Activated T-cell treated with anti-CD3 and anti-CD28 coated beads, Interleukin-2, amount 50 U/mL, for 24 hours (primary cell): Measurements from ENCODE around the gene CAPRIN1.
A peak's percentile ranks its signal among the peaks of the same experiment; 100 is the strongest.

Experiments
- DNase-seq: peaks from one replicate; pipeline ENCODE4 v3.0.0-alpha.2; 2020
- H3K27ac Mint-ChIP-seq: 2 replicates; pipeline ENCODE4 v1.8.0; 2020; ENCODE audit warnings: mild to moderate bottlenecking, mixed read lengths
- H3K27me3 Mint-ChIP-seq: 2 replicates; pipeline ENCODE4 v1.8.0; 2020; ENCODE audit warnings: mixed read lengths
- H3K36me3 Mint-ChIP-seq: 2 replicates; pipeline ENCODE4 v1.8.0; 2020; ENCODE audit warnings: low read depth, mixed read lengths
- H3K4me1 Mint-ChIP-seq: 2 replicates; pipeline ENCODE4 v1.8.0; 2020; ENCODE audit warnings: low read depth, mixed read lengths
- H3K4me3 Mint-ChIP-seq: 2 replicates; pipeline ENCODE4 v1.8.0; 2020; ENCODE audit warnings: mild to moderate bottlenecking, moderate library complexity, mixed read lengths
- H3K9me3 Mint-ChIP-seq: 2 replicates; pipeline ENCODE4 v1.8.0; 2020; ENCODE audit warnings: mixed read lengths

CAPRIN1 gene

DNA sequence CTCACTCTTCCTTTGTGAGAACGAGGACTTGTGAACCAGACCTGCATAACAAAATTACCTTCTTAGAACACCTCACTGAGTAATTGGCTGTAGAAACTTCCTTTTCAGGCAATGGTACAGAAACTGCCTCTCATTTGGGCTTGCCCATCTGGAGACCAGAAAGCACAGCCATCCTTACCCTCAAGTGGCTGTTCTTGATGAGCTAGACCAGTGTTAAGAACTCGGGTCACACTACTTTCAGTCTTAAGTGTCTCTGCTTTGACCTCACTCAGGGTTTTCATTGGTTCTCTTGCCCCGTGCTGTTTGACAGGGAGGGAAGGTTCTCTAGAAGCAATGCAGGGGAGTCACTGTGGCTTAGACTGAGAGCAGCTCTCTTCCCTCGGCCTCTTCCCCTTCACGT is 83.2 kb downstream of the CAPRIN1 start:
- DNase-seq, result no peak
- no peaks in the 10 kb centered on the region for H3K9me3 Mint-ChIP-seq
- peaks cover 14% of the 10 kb centered on the region for H3K4me1 Mint-ChIP-seq
- H3K4me3 Mint-ChIP-seq, result no peak overlapping the region
- H3K27me3 Mint-ChIP-seq, result no peaks in the 10 kb centered on the region
- peak overlapping the region; percentile 81 for H3K27ac Mint-ChIP-seq
- H3K36me3 Mint-ChIP-seq, result peaks cover 99% of the 10 kb centered on the region

DNA sequence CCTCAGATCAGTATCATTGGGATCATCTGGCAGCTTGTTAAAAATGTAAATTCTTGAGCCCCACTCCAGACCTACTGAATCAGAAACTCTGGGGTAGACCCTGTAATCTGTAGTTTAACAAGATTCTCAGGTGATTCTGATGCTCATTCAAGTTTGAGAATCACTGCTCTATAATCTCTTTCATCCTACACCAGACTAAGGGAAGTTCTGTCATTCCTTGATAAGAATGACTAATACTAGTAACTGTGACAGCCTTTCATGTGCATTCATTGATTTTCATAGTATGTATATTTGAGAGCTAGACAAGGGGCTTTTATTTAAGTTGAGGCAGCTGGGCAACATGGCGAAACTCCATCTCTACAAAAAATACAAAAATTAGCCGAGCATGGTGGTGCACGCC is 83.9 kb downstream of the CAPRIN1 start:
- no peak overlapping the region for H3K4me3 Mint-ChIP-seq
- peaks cover 99% of the 10 kb centered on the region for H3K36me3 Mint-ChIP-seq
- H3K4me1 Mint-ChIP-seq, result peaks cover 14% of the 10 kb centered on the region
- no peak for DNase-seq
- no peaks in the 10 kb centered on the region for H3K27me3 Mint-ChIP-seq
- peak overlapping the region; percentile 81 for H3K27ac Mint-ChIP-seq
- no peaks in the 10 kb centered on the region for H3K9me3 Mint-ChIP-seq

DNA sequence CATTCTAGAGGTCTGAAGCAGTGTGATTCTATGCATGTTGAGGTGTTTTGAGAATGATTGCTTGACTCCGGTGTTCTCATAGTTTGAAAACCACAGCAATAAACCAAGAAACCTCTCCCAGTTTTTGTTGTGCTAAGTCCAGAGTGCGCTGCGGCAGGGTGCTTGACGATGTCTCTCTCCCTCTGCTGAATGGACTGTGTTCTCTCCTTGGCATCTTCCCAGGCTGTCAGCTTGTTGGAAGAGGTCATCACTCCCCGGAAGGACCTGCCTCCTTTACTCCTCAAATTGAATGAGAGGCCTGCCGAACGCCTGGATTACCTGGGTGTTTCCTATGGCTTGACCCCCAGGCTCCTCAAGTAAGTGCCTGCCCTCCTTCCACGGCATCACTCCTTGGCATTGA is 84.9 kb downstream of the CAPRIN1 start:
- H3K9me3 Mint-ChIP-seq, result no peaks in the 10 kb centered on the region
- H3K4me1 Mint-ChIP-seq, result peaks cover 14% of the 10 kb centered on the region
- H3K36me3 Mint-ChIP-seq, result peaks cover 99% of the 10 kb centered on the region
- H3K27me3 Mint-ChIP-seq, result no peaks in the 10 kb centered on the region
- H3K4me3 Mint-ChIP-seq, result no peak overlapping the region
- peak overlapping the region; percentile 15 for H3K27ac Mint-ChIP-seq
- no peak for DNase-seq

DNA sequence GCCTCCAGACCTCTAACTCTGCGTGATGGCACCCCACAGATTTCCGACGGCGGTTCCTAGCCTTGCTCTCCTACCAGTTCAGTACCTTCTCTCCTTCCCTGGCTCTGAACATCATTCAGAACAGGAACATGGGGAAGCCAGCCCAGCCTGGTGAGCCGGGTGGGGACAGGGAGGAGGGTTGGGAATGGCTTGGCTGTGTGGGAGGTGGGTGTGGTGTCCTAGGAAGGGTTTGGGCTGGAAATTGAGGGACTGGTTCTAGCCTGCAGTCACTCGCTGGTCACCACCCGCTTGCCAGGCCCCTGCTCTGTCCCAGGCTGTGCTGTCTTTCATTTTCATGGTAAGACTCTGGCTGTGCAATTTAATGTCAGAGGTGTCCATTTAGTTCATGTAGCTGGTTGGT is 87.8 kb downstream of the CAPRIN1 start:
- Mint-ChIP-seq H3K4me3 (no peak overlapping the region), H3K27me3 (no peaks in the 10 kb centered on the region), H3K36me3 (peaks cover 99% of the 10 kb centered on the region), H3K9me3 (no peaks in the 10 kb centered on the region), H3K27ac (no peak overlapping the region), H3K4me1 (peaks cover 12% of the 10 kb centered on the region)
- no peak for DNase-seq

DNA sequence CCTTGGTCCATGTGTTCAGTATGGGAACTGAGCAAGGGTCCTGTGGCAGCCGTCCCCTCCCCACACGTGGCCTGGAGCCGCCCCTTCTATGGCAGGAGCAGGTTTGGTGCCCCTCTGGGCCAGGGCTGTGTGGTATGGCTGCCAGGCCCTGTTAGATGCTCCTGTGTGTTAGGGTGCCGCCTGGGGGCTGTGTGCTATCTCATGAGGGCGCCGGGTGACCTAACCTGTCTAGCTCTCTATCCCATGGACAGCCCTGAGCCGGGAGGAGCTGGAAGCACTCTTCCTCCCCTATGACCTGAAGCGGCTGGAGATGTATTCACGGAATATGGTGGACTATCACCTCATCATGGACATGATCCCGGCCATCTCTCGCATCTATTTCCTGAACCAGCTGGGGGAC is 88.6 kb downstream of the CAPRIN1 start:
- no peak overlapping the region for H3K4me3 Mint-ChIP-seq
- H3K27ac Mint-ChIP-seq, result no peak overlapping the region
- peaks cover 99% of the 10 kb centered on the region for H3K36me3 Mint-ChIP-seq

DNA sequence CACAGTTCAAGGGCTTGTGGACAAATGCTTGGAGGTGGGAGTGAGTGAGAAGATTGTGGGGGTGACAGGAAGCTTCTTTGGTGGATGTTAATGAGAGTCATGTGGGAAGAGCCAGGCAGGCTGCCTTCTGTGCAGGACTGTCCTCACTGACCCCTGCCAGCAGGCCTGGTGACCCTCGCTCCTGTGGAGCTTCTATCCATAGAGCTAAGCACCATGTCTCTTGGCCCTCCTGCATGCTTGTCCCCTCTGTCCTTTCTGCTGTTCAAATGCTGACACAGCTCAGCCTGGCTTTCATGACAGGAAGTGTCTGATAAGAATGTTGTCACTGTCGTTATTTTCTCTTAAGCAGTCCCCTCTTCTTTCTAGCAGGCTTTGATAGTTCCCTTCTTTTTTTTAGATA is 91.5 kb downstream of the CAPRIN1 start:
- Mint-ChIP-seq H3K27me3 (no peaks in the 10 kb centered on the region), H3K36me3 (peaks cover 99% of the 10 kb centered on the region), H3K4me3 (no peak overlapping the region), H3K4me1 (no peaks in the 10 kb centered on the region), H3K9me3 (no peaks in the 10 kb centered on the region), H3K27ac (peak overlapping the region; percentile 50)
- DNase-seq, result no peak

More for the DNA sequence above, 88.6 kb downstream of the CAPRIN1 start:
- Mint-ChIP-seq H3K9me3 (no peaks in the 10 kb centered on the region), H3K4me1 (peaks cover 5% of the 10 kb centered on the region), H3K27me3 (no peaks in the 10 kb centered on the region)
- DNase-seq, result no peak

DNA sequence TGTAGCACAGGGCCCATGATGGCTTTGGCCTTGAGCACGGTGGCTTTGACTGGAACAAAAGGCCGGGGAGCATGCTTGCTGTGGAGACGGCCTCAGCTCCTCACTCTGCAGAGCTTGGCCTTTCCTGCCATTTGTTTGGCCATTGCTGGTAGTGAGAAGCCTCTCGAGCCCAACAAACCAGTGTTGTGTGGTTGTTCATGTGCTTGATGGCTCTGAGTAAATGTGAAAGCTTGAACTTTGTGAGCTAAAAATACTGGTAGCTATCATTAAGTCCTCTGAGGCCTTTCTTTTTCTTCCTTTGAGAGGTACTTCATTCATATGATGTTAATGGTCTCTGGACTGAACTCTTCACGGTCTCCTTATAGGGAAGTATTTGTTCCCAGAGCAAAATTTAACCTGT is 93.5 kb downstream of the CAPRIN1 start:
- Mint-ChIP-seq H3K9me3 (no peaks in the 10 kb centered on the region), H3K4me1 (no peaks in the 10 kb centered on the region), H3K27me3 (no peaks in the 10 kb centered on the region), H3K27ac (peak overlapping the region; percentile 22), H3K36me3 (peaks cover 98% of the 10 kb centered on the region), H3K4me3 (no peak overlapping the region)
- no peak for DNase-seq

DNA sequence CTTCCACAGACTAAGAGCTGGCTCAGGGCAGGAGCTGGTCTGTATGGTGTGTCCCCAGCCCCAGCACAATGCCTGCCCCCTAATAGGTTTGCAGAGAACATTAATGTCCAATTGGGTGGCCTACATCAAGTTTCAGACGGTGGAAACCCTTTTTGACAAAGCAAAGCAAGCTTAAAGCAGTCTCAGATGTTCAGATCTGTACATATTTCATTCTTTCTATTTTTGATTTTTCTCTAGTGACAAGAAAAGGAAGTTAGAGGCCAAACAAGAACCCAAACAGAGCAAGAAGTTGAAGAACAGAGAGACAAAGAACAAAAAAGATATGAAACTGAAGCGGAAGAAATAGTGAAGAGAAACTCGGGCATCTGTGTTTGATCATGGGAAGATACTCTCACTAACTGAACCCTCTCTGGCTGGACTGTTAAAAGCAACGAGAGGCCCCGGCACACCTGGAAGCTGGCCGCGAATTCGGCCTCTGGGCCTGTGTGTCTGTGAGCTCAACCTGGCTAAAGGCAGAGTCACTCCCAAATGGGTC is 94.4 kb downstream of the CAPRIN1 start:
- DNase-seq, result no peak
- H3K36me3 Mint-ChIP-seq, result peaks cover 98% of the 10 kb centered on the region
- H3K4me3 Mint-ChIP-seq, result no peak overlapping the region
- no peak overlapping the region for H3K27ac Mint-ChIP-seq
- H3K9me3 Mint-ChIP-seq, result no peaks in the 10 kb centered on the region
- H3K4me1 Mint-ChIP-seq, result no peaks in the 10 kb centered on the region
- no peaks in the 10 kb centered on the region for H3K27me3 Mint-ChIP-seq

DNA sequence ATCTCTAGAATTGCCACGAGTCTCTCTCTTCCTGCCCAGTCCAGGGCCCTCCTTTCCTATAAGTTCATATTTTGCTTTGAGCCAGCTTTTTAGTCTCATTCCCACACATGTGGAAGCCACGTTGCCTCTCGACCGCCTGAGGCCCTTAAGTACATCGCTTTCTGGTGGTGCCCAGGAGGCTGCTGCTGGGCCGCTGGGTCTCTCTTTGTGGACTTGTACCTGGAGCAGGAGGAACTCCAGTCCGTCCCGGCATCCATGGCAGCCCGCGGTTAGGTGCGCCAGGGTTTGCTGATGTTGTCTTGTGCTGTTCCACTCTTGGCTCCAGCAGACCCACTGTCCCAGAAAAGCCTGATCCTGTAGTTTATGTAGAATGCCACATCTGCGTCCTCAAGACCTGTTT is 94.9 kb downstream of the CAPRIN1 start:
- no peak overlapping the region for H3K4me3 Mint-ChIP-seq
- H3K9me3 Mint-ChIP-seq, result no peaks in the 10 kb centered on the region
- no peak overlapping the region for H3K27ac Mint-ChIP-seq
- H3K27me3 Mint-ChIP-seq, result no peaks in the 10 kb centered on the region
- H3K4me1 Mint-ChIP-seq, result no peaks in the 10 kb centered on the region
- peaks cover 98% of the 10 kb centered on the region for H3K36me3 Mint-ChIP-seq
- DNase-seq, result no peak

DNA sequence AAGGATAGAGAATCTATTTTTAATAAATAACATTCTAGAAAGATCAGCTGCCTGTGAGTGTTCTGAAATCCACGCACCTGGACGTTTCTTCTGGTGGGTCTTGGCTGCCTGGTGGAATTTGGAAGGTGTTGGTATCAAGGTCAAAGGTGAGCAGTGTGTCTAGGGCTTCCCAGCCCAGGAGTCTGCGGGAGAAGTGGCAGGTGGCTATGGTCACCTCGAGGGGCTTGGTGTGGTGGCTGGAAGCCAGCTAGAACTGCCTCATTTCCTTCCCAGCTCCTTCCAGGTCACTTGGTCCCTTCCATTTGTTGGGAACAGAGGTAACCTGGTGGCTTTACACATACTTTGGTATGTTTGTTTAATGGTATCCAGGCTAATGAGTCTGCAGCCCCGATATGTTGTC is 95.3 kb downstream of the CAPRIN1 start:
- Mint-ChIP-seq H3K9me3 (no peaks in the 10 kb centered on the region), H3K27ac (no peak overlapping the region), H3K4me3 (no peak overlapping the region), H3K4me1 (no peaks in the 10 kb centered on the region), H3K27me3 (no peaks in the 10 kb centered on the region), H3K36me3 (peaks cover 98% of the 10 kb centered on the region)
- peak; percentile 6 for DNase-seq

DNA sequence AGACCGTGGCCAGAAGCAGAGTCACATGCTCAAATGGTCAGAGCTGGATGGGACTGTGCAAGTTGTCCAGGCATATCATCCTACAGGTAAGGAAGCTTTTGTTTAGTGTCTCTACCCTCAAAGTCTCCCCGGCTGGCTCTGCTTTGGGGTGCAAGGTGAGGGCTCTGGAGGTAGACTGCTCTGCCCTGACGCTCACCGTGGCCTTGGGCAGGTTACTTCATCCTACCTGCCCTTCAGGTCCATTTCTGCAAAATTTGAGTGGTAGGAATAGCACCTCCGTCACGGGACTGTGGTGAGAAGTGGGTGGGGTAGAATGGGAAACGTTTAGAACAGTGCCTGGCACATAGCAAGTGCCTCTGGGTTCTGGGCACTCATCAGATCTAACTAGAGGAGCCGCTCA is 96.0 kb downstream of the CAPRIN1 start:
- Mint-ChIP-seq H3K36me3 (peaks cover 97% of the 10 kb centered on the region), H3K4me1 (no peaks in the 10 kb centered on the region), H3K9me3 (no peaks in the 10 kb centered on the region), H3K27ac (peak overlapping the region; percentile 30), H3K27me3 (no peaks in the 10 kb centered on the region), H3K4me3 (no peak overlapping the region)
- peak; percentile 19 for DNase-seq

DNA sequence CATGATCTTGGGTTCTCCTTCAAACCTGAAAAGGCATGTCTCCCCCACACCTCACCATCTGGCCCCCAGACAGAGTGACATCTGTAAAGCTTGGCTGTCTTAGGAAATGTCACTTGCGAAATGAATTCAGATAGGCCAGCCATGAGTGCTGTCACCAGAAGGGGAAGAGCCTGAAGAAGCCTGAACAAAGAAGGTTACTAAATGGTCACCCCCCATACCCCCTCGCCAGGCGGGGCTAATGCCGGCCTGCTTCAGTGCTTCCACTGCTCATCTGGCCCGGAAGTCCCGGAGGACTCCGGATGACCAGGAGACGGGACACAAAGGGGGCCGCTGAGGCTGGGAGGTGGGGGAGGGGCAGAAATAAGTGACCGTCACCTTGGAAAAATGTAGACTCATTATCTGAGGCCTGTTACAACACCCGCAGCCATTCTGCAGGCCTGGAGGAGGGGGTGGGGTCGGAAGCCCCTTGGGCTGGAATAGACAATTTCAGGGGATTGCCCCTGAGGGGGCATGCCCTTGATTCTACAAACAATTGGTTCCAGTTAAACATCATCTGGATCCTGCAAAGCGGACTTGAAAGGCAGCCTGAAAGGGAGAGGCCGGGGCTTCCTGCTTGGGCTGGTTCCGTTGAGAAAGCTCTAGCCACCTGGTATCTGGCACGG is 97.1 kb downstream of the CAPRIN1 start:
- H3K27ac Mint-ChIP-seq, result no peak overlapping the region
- no peak overlapping the region for H3K4me3 Mint-ChIP-seq
- peaks cover 4% of the 10 kb centered on the region for H3K4me1 Mint-ChIP-seq
- no peaks in the 10 kb centered on the region for H3K9me3 Mint-ChIP-seq
- H3K27me3 Mint-ChIP-seq, result no peaks in the 10 kb centered on the region
- H3K36me3 Mint-ChIP-seq, result peaks cover 97% of the 10 kb centered on the region
- no peak for DNase-seq

DNA sequence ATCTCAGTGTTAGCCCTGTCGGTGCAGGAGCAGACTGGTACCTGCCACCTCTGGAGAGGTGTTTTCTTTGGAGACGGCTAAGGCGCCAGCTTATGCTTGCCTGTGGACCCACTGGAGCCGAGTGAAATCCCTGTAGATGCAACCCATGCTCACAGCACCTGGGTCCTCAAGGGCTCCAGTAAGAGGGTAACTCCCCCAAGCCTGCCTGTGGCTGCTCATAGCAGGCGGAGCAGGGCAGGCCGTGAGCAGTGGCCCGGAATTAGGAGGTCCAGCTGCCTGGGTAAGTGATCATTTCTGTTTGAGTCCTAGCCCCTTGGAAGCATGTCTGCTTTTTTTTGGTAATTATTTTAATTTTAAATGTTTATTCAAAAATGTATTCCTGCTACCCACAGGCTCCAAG is 97.7 kb downstream of the CAPRIN1 start:
- no peak for DNase-seq
- H3K27ac Mint-ChIP-seq, result no peak overlapping the region
- H3K4me3 Mint-ChIP-seq, result no peak overlapping the region
- no peaks in the 10 kb centered on the region for H3K9me3 Mint-ChIP-seq
- no peaks in the 10 kb centered on the region for H3K27me3 Mint-ChIP-seq
- H3K4me1 Mint-ChIP-seq, result peaks cover 5% of the 10 kb centered on the region
- peaks cover 95% of the 10 kb centered on the region for H3K36me3 Mint-ChIP-seq

DNA sequence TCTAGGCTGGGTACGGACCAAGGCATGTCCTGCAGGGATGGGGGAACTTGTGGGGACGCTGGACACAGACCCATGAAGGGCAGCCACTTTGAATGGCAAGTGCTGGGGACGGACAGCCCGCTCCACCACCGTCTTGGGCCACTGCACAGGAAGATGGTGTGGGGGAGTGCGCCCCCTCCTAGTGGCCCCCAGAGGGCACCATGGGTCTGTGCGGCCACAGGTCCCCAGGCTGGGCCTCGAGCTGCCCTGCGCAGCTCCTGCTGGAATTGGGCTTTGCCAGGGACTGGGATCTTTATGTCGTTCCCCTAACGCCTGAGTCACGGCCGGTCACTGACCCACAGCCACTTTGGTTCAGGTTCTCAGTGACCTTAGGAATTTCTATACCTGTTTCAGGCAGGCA is 98.3 kb downstream of the CAPRIN1 start:
- H3K4me1 Mint-ChIP-seq, result peaks cover 5% of the 10 kb centered on the region
- H3K27me3 Mint-ChIP-seq, result no peaks in the 10 kb centered on the region
- no peaks in the 10 kb centered on the region for H3K9me3 Mint-ChIP-seq
- no peak overlapping the region for H3K27ac Mint-ChIP-seq
- H3K4me3 Mint-ChIP-seq, result no peak overlapping the region
- peaks cover 95% of the 10 kb centered on the region for H3K36me3 Mint-ChIP-seq
- DNase-seq, result no peak

DNA sequence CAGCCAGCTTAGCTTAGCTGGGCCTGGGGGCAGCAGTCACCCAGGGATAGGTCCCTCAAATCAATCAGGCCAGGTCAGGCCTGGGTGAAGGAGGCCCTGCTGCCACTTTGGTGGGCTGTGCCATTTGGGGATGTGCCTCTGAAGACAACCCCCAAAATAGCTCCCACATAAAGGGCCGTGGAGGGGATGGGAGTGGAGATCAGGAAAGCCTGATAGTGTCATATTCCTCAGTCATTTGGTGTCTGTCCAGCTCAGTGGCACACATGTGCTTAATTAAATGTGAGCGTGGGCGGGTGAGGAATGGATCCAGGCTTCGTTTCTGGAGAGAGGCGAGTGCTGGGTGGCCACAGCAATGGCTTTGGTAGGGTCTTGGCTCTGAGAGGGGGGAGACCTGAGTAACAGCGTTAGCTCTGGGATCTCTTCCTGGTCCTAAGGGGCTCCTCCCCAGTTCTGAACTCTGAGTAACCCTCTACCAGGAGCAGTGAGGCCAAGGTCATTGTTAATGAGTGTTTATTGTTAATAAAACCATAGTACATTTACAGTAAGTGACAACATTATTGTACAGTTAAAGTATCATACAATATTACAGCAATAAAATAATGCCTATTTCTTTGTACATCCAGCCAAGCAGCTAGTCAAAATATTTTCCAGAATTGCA is 99.1 kb downstream of the CAPRIN1 start:
- H3K27ac Mint-ChIP-seq, result no peak overlapping the region
- no peaks in the 10 kb centered on the region for H3K27me3 Mint-ChIP-seq
- no peak overlapping the region for H3K4me3 Mint-ChIP-seq
- H3K9me3 Mint-ChIP-seq, result no peaks in the 10 kb centered on the region
- DNase-seq, result no peak
- peaks cover 5% of the 10 kb centered on the region for H3K4me1 Mint-ChIP-seq
- H3K36me3 Mint-ChIP-seq, result peaks cover 95% of the 10 kb centered on the region
